Activated CD4-positive, alpha-beta memory T cell treated with anti-CD3 and anti-CD28 coated beads, Interleukin-2, amount 10 ng/mL, durations not matched to agents 7 days and 5 days (primary cell): ENCODE measurements around the gene SLIT1. TPM values are rescaled to one million over a fixed set of nuclear protein-coding genes. Genes with fewer than 3 reads are reported as not detected.
A peak's percentile ranks its signal among the peaks of the same experiment; 100 is the strongest.

Experiments
- CTCF ChIA-PET: fragments of 350-600 bp; sonication (Branson Sonifier 250); formaldehyde crosslinking; loops from one replicate; lab custom pipeline; 2021; ENCODE audit warnings: antibody characterized with exemption, inconsistent platforms; lab: Charles Lee
- POLR2A ChIA-PET: fragments of 350-600 bp; sonication (Branson Sonifier 250); formaldehyde crosslinking; loops from one replicate; lab custom pipeline; 2021; ENCODE audit warnings: antibody characterized with exemption; lab: Charles Lee
- DNase-seq: peaks from one replicate; pipeline ENCODE4 v3.0.0-alpha.2; 2020
- H3K27ac Mint-ChIP-seq: one replicate; pipeline ENCODE4 v1.8.0; 2021; ENCODE audit warnings: mild to moderate bottlenecking, mixed read lengths
- H3K27me3 Mint-ChIP-seq: one replicate; pipeline ENCODE4 v1.8.0; 2021; ENCODE audit warnings: mixed read lengths
- H3K36me3 Mint-ChIP-seq: one replicate; pipeline ENCODE4 v1.8.0; 2021; ENCODE audit warnings: low read depth, mixed read lengths
- H3K4me1 Mint-ChIP-seq: one replicate; pipeline ENCODE4 v1.8.0; 2021; ENCODE audit warnings: mixed read lengths
- H3K4me3 Mint-ChIP-seq: one replicate; pipeline ENCODE4 v1.8.0; 2021; ENCODE audit warnings: mild to moderate bottlenecking, mixed read lengths
- H3K9me3 Mint-ChIP-seq: one replicate; pipeline ENCODE4 v1.8.0; 2021; ENCODE audit warnings: mixed read lengths
- total RNA-seq, 2 experiments: library from RNA; stranded (reverse); gene quantifications; one replicate each; pipeline ENCODE4 v1.2.3, GENCODE V29; 2021

The SLIT1 gene
- total RNA-seq, 2 experiments from 2014 or later = 0.30 to 0.35 TPM

- no peak overlapping the region for H3K4me3 Mint-ChIP-seq
- CTCF ChIA-PET = interaction anchor here (1.5 kb wide), 1 partner anchor 49 kb away, joined by 4 read pairs; no protein-coding TSS in a partner anchor
- no peaks in the 10 kb centered on the region for H3K27me3 Mint-ChIP-seq
- no peak for DNase-seq
- H3K9me3 Mint-ChIP-seq = no peaks in the 10 kb centered on the region
- H3K36me3 Mint-ChIP-seq = no peaks in the 10 kb centered on the region
- POLR2A ChIA-PET = no interaction called here
- no peaks in the 10 kb centered on the region for H3K4me1 Mint-ChIP-seq
- no peak overlapping the region for H3K27ac Mint-ChIP-seq
Observed at GRCh38 chr10:96988426-96988825, 197.3 kb downstream of the SLIT1 start.

- Mint-ChIP-seq H3K27ac (no peak overlapping the region), H3K36me3 (no peaks in the 10 kb centered on the region), H3K4me3 (no peak overlapping the region), H3K9me3 (no peaks in the 10 kb centered on the region), H3K4me1 (no peaks in the 10 kb centered on the region), H3K27me3 (no peaks in the 10 kb centered on the region)
- DNase-seq = no peak
- ChIA-PET POLR2A (no interaction called here), CTCF (interaction anchor here (1.4 to 1.7 kb wide), 2 partner anchors 14 to 38 kb away, joined by 3 to 6 read pairs; no protein-coding TSS in a partner anchor)
Observed at GRCh38 chr10:96987842-96988175, 197.9 kb downstream of the SLIT1 start.

- no peaks in the 10 kb centered on the region for H3K4me1 Mint-ChIP-seq
- no peaks in the 10 kb centered on the region for H3K9me3 Mint-ChIP-seq
- H3K36me3 Mint-ChIP-seq = no peaks in the 10 kb centered on the region
- H3K27me3 Mint-ChIP-seq = no peaks in the 10 kb centered on the region
- no peak overlapping the region for H3K4me3 Mint-ChIP-seq
- H3K27ac Mint-ChIP-seq = no peak overlapping the region
- CTCF ChIA-PET = interaction anchor here (1.4 to 1.7 kb wide), 2 partner anchors 14 to 38 kb away, joined by 3 to 6 read pairs; no protein-coding TSS in a partner anchor
- POLR2A ChIA-PET = no interaction called here
- DNase-seq = no peak
Observed at GRCh38 chr10:96987141-96987841, 198.5 kb downstream of the SLIT1 start.

GRCh38 chr10:96986200-96986856 lies 199.4 kb downstream of the SLIT1 start:
- Mint-ChIP-seq H3K9me3 (no peaks in the 10 kb centered on the region), H3K36me3 (peaks cover 6% of the 10 kb centered on the region), H3K4me3 (no peak overlapping the region), H3K27ac (no peak overlapping the region), H3K27me3 (no peaks in the 10 kb centered on the region), H3K4me1 (no peaks in the 10 kb centered on the region)
- DNase-seq = no peak
- CTCF ChIA-PET = interaction anchor here (1.4 to 1.7 kb wide), 2 partner anchors 13 to 39 kb away, joined by 3 to 6 read pairs; no protein-coding TSS in a partner anchor
- POLR2A ChIA-PET = no interaction called here

GRCh38 chr10:96984541-96985131 lies 201.1 kb downstream of the SLIT1 start:
- no peaks in the 10 kb centered on the region for H3K4me1 Mint-ChIP-seq
- no peaks in the 10 kb centered on the region for H3K27me3 Mint-ChIP-seq
- no peak overlapping the region for H3K27ac Mint-ChIP-seq
- peaks cover 13% of the 10 kb centered on the region for H3K36me3 Mint-ChIP-seq
- ChIA-PET CTCF (no interaction called here), POLR2A (no interaction called here)
- no peak for DNase-seq
- no peaks in the 10 kb centered on the region for H3K9me3 Mint-ChIP-seq
- H3K4me3 Mint-ChIP-seq = no peak overlapping the region

GRCh38 chr10:96982149-96982930 lies 203.4 kb downstream of the SLIT1 start:
- Mint-ChIP-seq H3K4me1 (peaks cover 21% of the 10 kb centered on the region), H3K4me3 (no peak overlapping the region), H3K9me3 (no peaks in the 10 kb centered on the region), H3K36me3 (peaks cover 13% of the 10 kb centered on the region), H3K27ac (no peak overlapping the region), H3K27me3 (no peaks in the 10 kb centered on the region)
- DNase-seq = no peak
- ChIA-PET POLR2A (no interaction called here), CTCF (no interaction called here)

- peaks cover 21% of the 10 kb centered on the region for H3K4me1 Mint-ChIP-seq
- DNase-seq = no peak
- no peaks in the 10 kb centered on the region for H3K9me3 Mint-ChIP-seq
- H3K27me3 Mint-ChIP-seq = no peaks in the 10 kb centered on the region
- H3K27ac Mint-ChIP-seq = peak overlapping the region; percentile 72
- ChIA-PET CTCF (interaction anchor here (1.0 kb wide), 1 partner anchor 47 kb away, joined by 3 read pairs; no protein-coding TSS in a partner anchor), POLR2A (interaction anchor here (1.6 kb wide), 1 partner anchor 16 kb away, joined by 3 read pairs; no protein-coding TSS in a partner anchor)
- H3K4me3 Mint-ChIP-seq = no peak overlapping the region
- H3K36me3 Mint-ChIP-seq = peaks cover 13% of the 10 kb centered on the region
Observed at GRCh38 chr10:96978621-96979154, 207.1 kb downstream of the SLIT1 start.

- Mint-ChIP-seq H3K36me3 (no peaks in the 10 kb centered on the region), H3K4me1 (peaks cover 21% of the 10 kb centered on the region), H3K27ac (no peak overlapping the region), H3K27me3 (no peaks in the 10 kb centered on the region), H3K9me3 (no peaks in the 10 kb centered on the region), H3K4me3 (no peak overlapping the region)
- DNase-seq = no peak
- CTCF ChIA-PET = interaction anchor here (1.1 kb wide), 2 partner anchors 50 to 97 kb away, joined by 3 read pairs; no protein-coding TSS in a partner anchor
- POLR2A ChIA-PET = no interaction called here
Observed at GRCh38 chr10:96975136-96975535, 210.6 kb downstream of the SLIT1 start.

GRCh38 chr10:96973809-96974747 lies 211.7 kb downstream of the SLIT1 start:
- H3K27me3 Mint-ChIP-seq = no peaks in the 10 kb centered on the region
- H3K4me1 Mint-ChIP-seq = peaks cover 16% of the 10 kb centered on the region
- H3K27ac Mint-ChIP-seq = no peak overlapping the region
- DNase-seq = no peak
- H3K4me3 Mint-ChIP-seq = no peak overlapping the region
- no peaks in the 10 kb centered on the region for H3K36me3 Mint-ChIP-seq
- H3K9me3 Mint-ChIP-seq = no peaks in the 10 kb centered on the region
- ChIA-PET POLR2A (no interaction called here), CTCF (interaction anchor here (1.2 kb wide), 1 partner anchor 13 kb away, joined by 3 read pairs; no protein-coding TSS in a partner anchor)

GRCh38 chr10:96972264-96972663 lies 213.5 kb downstream of the SLIT1 start:
- POLR2A ChIA-PET = no interaction called here
- Mint-ChIP-seq H3K4me1 (no peaks in the 10 kb centered on the region), H3K36me3 (no peaks in the 10 kb centered on the region), H3K27ac (no peak overlapping the region), H3K9me3 (no peaks in the 10 kb centered on the region), H3K27me3 (no peaks in the 10 kb centered on the region), H3K4me3 (no peak overlapping the region)
- no peak for DNase-seq
- CTCF ChIA-PET = no interaction called here

- Mint-ChIP-seq H3K27me3 (no peaks in the 10 kb centered on the region), H3K4me1 (no peaks in the 10 kb centered on the region), H3K9me3 (no peaks in the 10 kb centered on the region), H3K4me3 (no peak overlapping the region), H3K27ac (no peak overlapping the region), H3K36me3 (no peaks in the 10 kb centered on the region)
- ChIA-PET CTCF (no interaction called here), POLR2A (no interaction called here)
- no peak for DNase-seq
Observed at GRCh38 chr10:96971324-96971723, 214.4 kb downstream of the SLIT1 start.
